A172 (cell line): ENCODE data around the gene ZMIZ2. TPM values are rescaled to one million over a fixed set of nuclear protein-coding genes. Genes with fewer than 3 reads are reported as not detected.
A peak's percentile ranks its signal among the peaks of the same experiment; 100 is the strongest.

ENCODE experiments used
- DNase-seq: peaks from one replicate; pipeline ENCODE4 v3.0.0-alpha.2; 2015; ENCODE audit warnings: low spot score
- total RNA-seq: library from RNA; depleted of rRNA; stranded (reverse); fragments of >200 nt; shearing (Covaris generic); gene quantifications from 2 replicates; pipeline ENCODE4 v1.2.3, GENCODE V29; 2014

Gene ZMIZ2
- total RNA-seq, 1 experiment from 2014 or later: 13.9 TPM

GRCh38 chr7:44757311-44757710 lies 8.7 kb downstream of the ZMIZ2 start:
- no peak for DNase-seq

GRCh38 chr7:44757739-44758138 lies 9.1 kb downstream of the ZMIZ2 start:
- DNase-seq: no peak

DNA sequence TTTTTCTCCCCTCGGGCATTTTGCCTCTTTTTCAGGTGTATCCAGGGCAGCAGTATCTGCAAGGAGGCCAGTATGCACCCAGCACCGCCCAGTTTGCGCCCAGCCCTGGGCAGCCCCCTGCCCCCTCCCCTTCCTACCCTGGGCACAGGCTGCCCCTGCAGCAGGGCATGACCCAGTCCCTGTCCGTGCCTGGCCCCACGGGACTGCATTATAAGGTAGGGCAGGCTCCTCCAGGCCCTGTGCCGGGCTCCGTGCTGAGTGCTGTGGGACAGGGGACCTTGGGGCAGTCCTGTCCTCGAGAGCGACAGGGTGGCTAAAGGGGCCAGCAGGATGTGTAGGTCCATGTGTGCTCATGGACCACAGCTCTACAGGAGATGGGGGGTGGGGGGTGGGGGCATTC lies 10.6 kb downstream of the ZMIZ2 start:
- DNase-seq: no peak

- DNase-seq: no peak
These were observed 11.5 kb downstream of the ZMIZ2 start for GRCh38 chr7:44760034-44760580.

DNA sequence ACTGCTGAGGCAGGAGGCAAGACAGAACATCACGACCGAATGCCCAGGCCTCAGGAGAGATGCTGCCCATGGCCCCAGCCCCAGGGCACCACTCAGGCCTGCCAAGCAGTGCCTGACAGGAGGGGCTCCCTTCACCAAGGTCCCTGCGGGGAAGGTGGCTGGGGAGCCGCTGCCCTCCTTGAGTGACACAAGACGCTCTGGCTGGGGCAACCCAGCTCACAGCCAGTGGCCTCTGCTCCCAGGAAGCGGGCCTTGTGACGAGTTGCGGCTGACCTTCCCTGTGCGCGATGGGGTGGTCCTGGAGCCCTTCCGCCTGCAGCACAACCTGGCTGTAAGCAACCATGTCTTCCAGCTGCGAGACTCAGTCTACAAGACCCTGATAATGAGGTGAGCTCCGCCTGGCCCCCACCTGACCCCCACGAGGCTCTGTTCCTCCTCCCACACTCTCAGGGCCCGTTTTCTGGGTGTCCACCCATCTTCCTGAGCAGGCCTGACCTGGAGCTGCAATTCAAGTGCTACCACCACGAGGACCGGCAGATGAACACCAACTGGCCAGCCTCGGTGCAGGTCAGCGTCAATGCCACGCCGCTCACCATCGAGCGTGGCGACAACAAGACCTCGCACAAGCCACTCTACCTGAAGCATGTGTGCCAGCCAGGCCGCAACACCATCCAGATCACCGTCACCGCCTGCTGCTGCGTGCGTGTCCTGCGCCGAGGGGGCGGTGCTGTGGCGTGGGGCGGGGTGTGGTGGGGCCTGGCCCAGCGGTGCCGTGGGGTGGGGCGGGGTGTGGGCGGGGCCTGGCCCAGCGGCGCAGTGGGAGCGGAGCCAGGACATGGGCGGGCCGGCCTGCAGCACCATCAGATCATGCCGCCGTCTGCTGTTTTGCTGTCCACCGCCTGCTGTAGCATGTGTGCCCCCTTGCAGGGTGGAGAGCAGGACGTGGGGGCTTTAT lies 12.8 kb downstream of the ZMIZ2 start:
- no peak for DNase-seq

- no peak for DNase-seq
These were observed 13.7 kb downstream of the ZMIZ2 start for GRCh38 chr7:44762300-44762699.

GRCh38 chr7:44762726-44763522 lies 14.3 kb downstream of the ZMIZ2 start:
- DNase-seq: no peak

DNA sequence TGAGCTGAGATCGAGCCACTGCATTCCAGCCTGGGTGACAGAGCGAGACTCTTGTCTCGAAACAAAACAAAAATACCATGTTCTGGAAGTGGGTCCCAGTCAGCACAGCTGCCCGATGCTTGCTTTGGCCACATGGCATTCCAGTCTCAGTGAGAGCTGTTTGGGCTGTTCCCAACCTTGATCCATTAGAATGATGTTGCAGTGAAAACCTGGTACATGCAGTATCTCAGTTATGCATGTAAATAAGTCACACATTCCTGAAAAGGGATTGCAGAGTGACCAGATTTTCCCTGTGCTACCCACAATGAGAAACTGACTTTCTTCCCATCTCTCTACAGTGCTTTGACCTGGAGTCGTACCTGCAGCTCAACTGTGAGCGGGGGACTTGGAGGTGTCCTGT lies 15.4 kb downstream of the ZMIZ2 start:
- no peak for DNase-seq

- no peak for DNase-seq
These were observed 16.3 kb downstream of the ZMIZ2 start for GRCh38 chr7:44764665-44765578.

- DNase-seq: no peak
These were observed 17.1 kb downstream of the ZMIZ2 start for GRCh38 chr7:44765579-44766415.

DNA sequence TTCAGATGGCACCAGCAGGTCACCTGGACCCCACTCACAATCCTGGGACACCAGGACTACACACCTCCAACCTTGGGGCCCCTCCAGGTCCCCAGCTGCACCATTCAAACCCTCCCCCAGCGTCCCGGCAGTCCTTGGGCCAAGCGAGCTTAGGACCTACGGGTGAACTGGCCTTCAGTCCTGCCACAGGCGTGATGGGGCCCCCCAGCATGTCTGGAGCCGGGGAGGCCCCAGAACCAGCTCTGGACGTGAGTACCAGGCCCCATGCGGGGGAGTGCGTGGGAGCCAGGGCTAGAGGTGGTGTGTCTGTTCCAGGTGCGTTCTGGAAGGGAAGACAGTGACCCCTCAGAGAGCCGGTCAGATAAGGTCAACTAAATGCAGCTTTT lies 17.8 kb downstream of the ZMIZ2 start:
- no peak for DNase-seq

DNA sequence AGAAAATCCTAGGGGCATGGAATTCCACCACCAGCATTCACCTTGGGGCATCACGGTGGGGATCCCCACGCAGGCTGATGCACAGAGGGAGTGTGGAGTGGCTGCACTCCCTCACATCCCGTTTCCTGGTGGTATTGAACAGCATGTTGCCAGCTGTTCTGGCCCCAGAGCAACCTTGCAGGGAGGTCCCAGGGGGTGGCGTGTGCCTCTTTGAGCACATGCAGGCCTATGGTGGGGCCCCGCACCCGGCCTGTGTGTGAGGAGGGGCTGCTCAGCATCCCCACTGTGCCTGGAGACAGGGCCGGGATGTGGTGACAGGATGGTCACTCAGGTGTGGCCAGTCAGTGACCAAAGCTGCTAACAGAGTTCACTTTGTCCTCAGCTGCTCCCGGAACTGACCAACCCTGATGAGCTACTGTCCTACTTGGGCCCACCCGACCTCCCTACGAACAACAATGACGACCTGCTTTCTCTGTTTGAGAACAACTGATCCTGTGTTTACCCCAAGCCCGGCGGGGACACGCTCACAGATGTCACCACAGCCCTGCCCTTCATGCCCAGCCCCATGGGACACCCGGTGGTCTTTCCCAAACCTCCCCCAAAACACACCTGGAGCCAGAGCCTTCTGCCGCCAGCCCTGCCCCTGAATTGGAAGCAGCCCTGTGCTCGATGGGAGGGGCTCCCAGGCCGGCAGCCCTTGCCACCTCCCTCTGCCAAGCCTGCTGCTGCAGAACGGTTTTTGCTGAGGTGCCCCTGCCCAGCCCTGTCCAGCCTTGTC lies 18.7 kb downstream of the ZMIZ2 start:
- no peak for DNase-seq

DNA sequence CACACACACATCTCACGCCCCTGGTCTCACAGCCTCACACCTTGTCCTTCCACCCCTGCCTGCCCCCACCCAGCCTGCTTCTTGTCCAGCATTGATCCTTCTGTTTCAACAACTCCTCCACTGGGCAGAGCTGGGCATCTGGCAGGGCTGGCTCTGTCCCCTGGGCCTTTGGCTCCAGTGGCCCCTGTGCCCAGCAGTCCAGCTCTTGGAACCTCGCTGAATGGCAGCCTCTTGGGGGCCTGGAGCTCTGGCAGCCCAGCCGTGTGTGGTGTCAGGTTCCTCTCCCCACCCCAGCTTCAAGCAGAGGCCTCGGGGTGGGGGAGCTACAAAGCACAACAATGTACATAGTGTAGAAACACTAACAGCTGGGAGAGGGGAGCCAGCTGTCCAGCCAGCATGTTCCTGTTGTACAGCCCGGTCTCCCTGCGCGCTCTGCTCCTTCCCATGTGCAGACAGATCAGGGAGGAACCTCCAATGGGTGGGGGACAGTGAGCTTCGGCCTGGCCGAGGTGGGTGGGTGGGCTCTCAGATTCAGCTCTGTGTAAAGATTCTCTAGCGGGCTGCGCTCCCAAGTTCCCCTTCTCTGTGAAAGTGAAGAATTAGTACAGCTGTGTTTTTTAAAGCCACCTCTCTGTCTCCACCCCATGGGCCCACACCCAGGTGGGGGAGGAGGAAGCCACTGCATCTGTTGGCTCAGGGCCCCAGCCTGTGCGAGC lies 19.4 kb downstream of the ZMIZ2 start:
- no peak for DNase-seq

- DNase-seq: no peak
These were observed 20.2 kb downstream of the ZMIZ2 start for GRCh38 chr7:44768628-44769371.

DNA sequence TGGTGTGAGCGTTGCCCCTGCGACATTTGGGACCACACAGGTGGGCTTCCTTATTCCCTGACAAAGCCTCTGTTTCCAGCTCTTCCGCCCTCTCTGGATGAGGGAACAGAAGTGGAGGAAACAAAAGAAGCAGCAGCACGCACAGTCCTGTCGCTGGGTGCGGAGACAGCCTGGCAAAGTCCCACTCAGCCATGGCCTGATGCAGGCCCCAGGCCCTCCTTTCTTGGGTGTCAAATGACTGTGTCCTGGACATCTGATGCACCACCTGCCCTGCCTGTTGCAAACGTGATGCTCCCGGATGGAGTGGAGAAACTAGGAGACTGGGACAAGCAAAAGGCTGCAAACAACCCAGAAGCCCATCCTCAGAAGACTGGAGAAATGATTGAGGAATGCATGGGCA lies 20.7 kb downstream of the ZMIZ2 start:
- DNase-seq: no peak

DNA sequence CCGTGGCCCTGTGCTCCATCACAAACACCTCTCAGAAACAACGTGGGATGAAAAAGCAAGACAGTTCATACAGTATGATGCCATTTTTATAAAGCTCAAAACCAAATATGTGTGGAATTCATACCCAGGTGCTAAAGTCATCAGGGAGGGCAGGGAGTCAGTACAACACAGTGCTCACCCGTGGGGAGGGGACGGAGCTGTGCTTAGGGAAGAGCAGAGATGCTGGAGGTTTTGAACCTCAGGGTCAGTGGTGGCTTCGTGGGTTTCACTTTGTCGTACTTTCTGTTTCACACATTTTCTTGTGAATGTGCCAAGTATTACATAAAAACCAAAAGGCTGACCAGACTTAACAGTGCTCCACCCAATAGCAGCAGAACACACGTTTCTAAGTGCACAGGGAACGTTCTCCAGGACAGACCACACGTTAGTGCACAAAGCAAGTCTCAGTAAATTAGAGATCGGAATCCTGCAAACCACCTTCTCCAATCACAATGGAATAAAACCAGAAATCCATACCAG lies 21.2 kb downstream of the ZMIZ2 start:
- DNase-seq: peak; percentile 52

DNA sequence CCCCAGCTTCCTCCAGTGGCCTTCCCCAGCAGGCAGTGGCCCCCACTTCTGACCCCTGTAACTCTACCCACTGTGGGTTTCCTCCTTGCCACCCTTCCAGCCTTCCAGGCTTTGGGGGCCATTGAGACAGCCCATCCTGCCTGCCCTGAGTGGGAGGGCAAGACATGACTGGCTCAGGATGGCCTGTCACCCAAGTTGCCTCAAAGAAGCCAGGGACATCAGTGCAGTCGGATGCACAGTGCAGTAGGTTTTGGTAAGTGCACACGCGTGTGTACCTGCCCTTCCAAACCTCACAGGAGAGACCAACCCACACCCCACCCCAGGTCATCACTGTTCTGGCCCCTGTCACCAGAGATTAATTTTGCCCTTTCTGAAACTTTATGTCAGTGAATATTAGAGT lies 22.7 kb downstream of the ZMIZ2 start:
- DNase-seq: no peak

DNA sequence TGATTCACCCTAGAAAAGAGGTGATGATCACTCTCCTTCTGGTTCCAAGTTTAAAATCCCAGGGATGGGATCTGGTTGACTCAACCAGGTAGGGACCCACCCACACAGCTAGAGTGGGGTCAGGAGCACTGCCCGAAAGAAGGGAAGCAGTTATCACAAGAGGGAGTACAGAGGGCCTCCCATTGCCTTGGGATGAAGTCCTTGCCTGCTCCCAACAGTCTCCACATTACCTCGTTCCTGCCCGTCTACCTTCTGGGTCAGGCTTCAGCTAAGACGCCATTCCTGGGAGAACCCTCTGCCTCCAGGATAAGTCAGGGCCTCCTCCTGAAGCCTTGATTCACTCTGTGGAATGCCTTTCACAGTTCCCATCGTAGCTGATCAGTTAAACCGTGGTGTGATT lies 23.8 kb downstream of the ZMIZ2 start:
- no peak for DNase-seq
